H1 (cell line): ENCODE data around the gene DCDC1. TPM values are rescaled to one million over a fixed set of nuclear protein-coding genes. Genes with fewer than 3 reads are reported as not detected.

Experiments used
- FOSL1 ChIP-seq: IDR thresholded peaks from 2 replicates; pipeline ENCODE4 v1.6.1; 2011; ENCODE audit warnings: mild to moderate bottlenecking, low read depth, low read length, moderate library complexity; ENCODE audit not compliant: insufficient read depth
- NANOG ChIP-seq: IDR thresholded peaks from 2 replicates; pipeline ENCODE4 v1.6.1; 2011; ENCODE audit warnings: low read length, low read depth, mild to moderate bottlenecking, inconsistent platforms; ENCODE audit not compliant: insufficient read depth, poor library complexity, severe bottlenecking
- RNF2 ChIP-seq: fragments of 200-900, 300-1000 bp; sonication (generic); IDR thresholded peaks from 2 replicates; pipeline ENCODE4 v1.7.1; 2016; ENCODE audit warnings: borderline replicate concordance, low read depth, mild to moderate bottlenecking, antibody characterized with exemption, low read length; ENCODE audit not compliant: poor library complexity, severe bottlenecking; ENCODE audit errors: missing control alignments
- SAP30 ChIP-seq: fragments of 300-600 bp; sonication (generic); IDR thresholded peaks from 2 replicates; pipeline ENCODE4 v1.7.1; 2012; ENCODE audit warnings: low read length, moderate library complexity, mild to moderate bottlenecking, inconsistent platforms; ENCODE audit not compliant: insufficient read depth, insufficient replicate concordance
- SIN3A ChIP-seq, 2 experiments: IDR thresholded peaks in 1 of 2; conservative IDR thresholded peaks in 1 of 2; 2 replicates each; pipeline ENCODE4 v1.6.1; 2011 to 2012; ENCODE audit warnings: low read length in 2 of 2, improper control_type of control experiment in 1 of 2, low read depth in 1 of 2, mild to moderate bottlenecking in 1 of 2
- TCF12 ChIP-seq: IDR thresholded peaks from 2 replicates; pipeline ENCODE4 v1.6.1; 2011; ENCODE audit warnings: low read depth, mild to moderate bottlenecking, low read length
- polyA plus RNA-seq, 7 experiments: library from polyadenylated mRNA; depleted of rRNA in 3 of 7; stranded (reverse) in 5 of 7; unstranded in 2 of 7; fragments of >200 nt in 5 of 7; fragments of 200-250 nt in 2 of 7; gene quantifications; 1 replicate in 5 of 7; 2 replicates in 1 of 7; 4 replicates in 1 of 7; pipeline versions ENCODE4 v1.2.1 to v1.2.3, GENCODE V29; 2011 to 2013; ENCODE audit warnings: missing spikeins in 2 of 7, mixed read lengths in 2 of 7
- total RNA-seq: library from RNA; stranded (reverse); fragmentation: NEBNext Ultra II Directional; extraction: Animal tissue kit (Norgen Biotek cat#: 25700); gene quantifications from 2 replicates; pipeline ENCODE4 v1.2.1, GENCODE V29; 2021

The DCDC1 gene
- total and polyA plus RNA-seq, 2 of the 8 experiments (the other 6 are each of a cell fraction or from before 2014, with no cell fraction given): 0.15 to 0.56 TPM

DNA sequence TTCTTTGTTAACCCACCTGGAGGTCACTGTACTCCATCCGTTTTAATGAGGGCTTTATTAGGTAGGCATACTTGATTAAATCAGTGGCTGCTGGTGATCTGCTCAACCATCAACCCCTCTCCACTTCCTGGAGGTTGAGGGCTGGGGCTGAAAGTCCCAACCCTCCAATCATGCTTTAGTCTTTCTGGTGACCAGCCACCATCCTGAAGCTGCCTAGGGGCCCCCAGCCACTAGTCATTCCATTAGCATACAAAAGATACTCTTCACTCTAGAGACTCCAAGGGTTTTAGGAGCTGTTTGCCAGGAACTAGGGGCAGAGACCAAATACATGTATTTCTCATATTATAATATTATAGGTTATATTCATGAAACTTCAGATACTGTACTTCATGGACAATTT lies 13.6 kb upstream of the DCDC1 start (continued):
- TF ChIP-seq SIN3A (conservative IDR thresholded peaks at IDR 0.05 in 1 of 2, IDR thresholded peaks at IDR 0.05 in 1 of 2; ENCODE audit: low read depth in 1 of 2, low read length in 2 of 2) (no peak), SAP30 (no peak), RNF2 (no peak), NANOG (no peak), FOSL1 (no peak), TCF12 (no peak)
- TF ChIP-seq, all 59 proteins: peak for 0
